G401.6 (cell line): Measurements from ENCODE around the gene EMD.
"Not testable (repeated sequence)": the region's sequence is repeated elsewhere in the genome, so short reads cannot be mapped to it uniquely, and the experiment has no call there.

Experiments used
- FAIRE-seq: peaks from 2 replicates; lab custom pipeline; 2012; peaks lifted over from hg19 to GRCh38; lab: Jason Lieb, UNC

The EMD gene

GRCh38 chrX:154371017-154371788 lies 7.9 kb upstream of the EMD start:
- peak; percentile 11 for FAIRE-seq

GRCh38 chrX:154371789-154372300 lies 7.2 kb upstream of the EMD start:
- FAIRE-seq = no peak

GRCh38 chrX:154372612-154373022 lies 6.5 kb upstream of the EMD start:
- FAIRE-seq = peak; percentile 86

- peak; percentile 87 for FAIRE-seq
These were observed 5.5 kb upstream of the EMD start for GRCh38 chrX:154373340-154374306.

- FAIRE-seq = no peak
These were observed 4.6 kb upstream of the EMD start, which contains the start of gene FLNA for GRCh38 chrX:154374313-154375155. FLNA (minus strand) TSS chrX:154374634; CDS start chrX:154371245, 3,389 bp downstream.

GRCh38 chrX:154375156-154375504 lies 4.0 kb upstream of the EMD start:
- FAIRE-seq = no peak

- no peak for FAIRE-seq
These were observed 2.3 kb upstream of the EMD start for GRCh38 chrX:154376774-154377173.

- no peak for FAIRE-seq
These were observed 866 bp upstream of the EMD start for GRCh38 chrX:154378059-154378798.

GRCh38 chrX:154379569-154379951 lies 465 bp downstream of the EMD start:
- FAIRE-seq = no peak

- no peak for FAIRE-seq
These were observed 1.1 kb downstream of the EMD start for GRCh38 chrX:154380153-154380552.

GRCh38 chrX:154380787-154381186 lies 1.7 kb downstream of the EMD start:
- no peak for FAIRE-seq

GRCh38 chrX:154381271-154381670 lies 2.2 kb downstream of the EMD start:
- FAIRE-seq = no peak

- FAIRE-seq = no peak
These were observed 3.5 kb downstream of the EMD start for GRCh38 chrX:154382483-154383069.

- FAIRE-seq = no peak
These were observed 4.5 kb downstream of the EMD start for GRCh38 chrX:154383359-154384283.

GRCh38 chrX:154384284-154384892 lies 5.3 kb downstream of the EMD start:
- no peak for FAIRE-seq

- peak; percentile 95 for FAIRE-seq
These were observed 9.0 kb downstream of the EMD start for GRCh38 chrX:154388094-154388493.

GRCh38 chrX:154388649-154389048 lies 9.6 kb downstream of the EMD start:
- FAIRE-seq = not testable (repeated sequence)

- peak; percentile 81 for FAIRE-seq
These were observed 11.0 kb downstream of the EMD start for GRCh38 chrX:154389812-154390747.
